ENCODE data around the gene UPF3B.
"Not testable (repeated sequence)": the region's sequence is repeated elsewhere in the genome, so short reads cannot be mapped to it uniquely, and the experiment has no call there.

The UPF3B gene

DNA sequence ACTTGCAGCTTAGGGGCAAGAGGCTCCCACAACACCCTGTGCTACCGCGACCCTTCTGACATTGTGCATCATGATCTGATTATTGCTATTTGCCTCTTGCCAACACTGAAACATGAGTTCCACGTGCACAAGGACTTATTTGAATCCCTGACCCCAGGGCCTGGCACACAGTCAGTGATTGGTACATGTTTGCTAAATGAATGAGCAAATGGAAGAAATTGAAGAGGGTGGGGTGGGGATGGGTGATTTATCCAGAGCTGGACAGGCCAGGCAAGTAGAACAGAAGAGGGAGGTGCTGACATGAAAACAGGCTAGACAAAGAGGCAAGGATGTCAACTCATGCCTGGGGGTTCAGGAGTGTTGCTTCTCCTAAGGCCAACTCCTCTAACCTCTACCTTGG lies 36.5 kb downstream of the UPF3B start:
- H3K36me3 ChIP-seq (ENCODE audit: control insufficient read depth, low read depth, low read length): no peaks in the 10 kb centered on the region
- no peaks in the 10 kb centered on the region for H3K4me1 ChIP-seq (ENCODE audit: control insufficient read depth, low read depth, low read length)
- no peaks in the 10 kb centered on the region for H3K27me3 ChIP-seq (ENCODE audit: control insufficient read depth, insufficient read depth, low read length)
- no peak overlapping the region for H3K9ac ChIP-seq (ENCODE audit: low read length)
- no peak overlapping the region for H3K4me3 ChIP-seq (ENCODE audit: low read length)
- H3K9me3 ChIP-seq (ENCODE audit: control insufficient read depth, low read depth, low read length): peaks cover 5% of the 10 kb centered on the region
- H3K27ac ChIP-seq (ENCODE audit: low read length): no peak overlapping the region

- H3K27me3 ChIP-seq (ENCODE audit: control insufficient read depth, insufficient read depth, low read length): no peaks in the 10 kb centered on the region
Observed at GRCh38 chrX:119809185-119809666, 43.5 kb downstream of the UPF3B start.

GRCh38 chrX:119808461-119808860 lies 44.3 kb downstream of the UPF3B start:
- H3K4me1 ChIP-seq (ENCODE audit: control insufficient read depth, low read depth, low read length); H3K9ac ChIP-seq (ENCODE audit: low read length); H3K9me3 ChIP-seq (ENCODE audit: control insufficient read depth, low read depth, low read length); H3K4me3 ChIP-seq (ENCODE audit: low read length); H3K27me3 ChIP-seq (ENCODE audit: control insufficient read depth, insufficient read depth, low read length); H3K36me3 ChIP-seq (ENCODE audit: control insufficient read depth, low read depth, low read length); H3K27ac ChIP-seq (ENCODE audit: low read length): not testable (repeated sequence)

More at GRCh38 chrX:119809185-119809666, 43.5 kb downstream of the UPF3B start:
- no peak overlapping the region for H3K4me3 ChIP-seq (ENCODE audit: low read length)
- H3K9ac ChIP-seq (ENCODE audit: low read length): no peak overlapping the region
- H3K36me3 ChIP-seq (ENCODE audit: control insufficient read depth, low read depth, low read length): no peaks in the 10 kb centered on the region
- H3K27ac ChIP-seq (ENCODE audit: low read length): no peak overlapping the region
- H3K4me1 ChIP-seq (ENCODE audit: control insufficient read depth, low read depth, low read length): no peaks in the 10 kb centered on the region
- H3K9me3 ChIP-seq (ENCODE audit: control insufficient read depth, low read depth, low read length): peaks cover 2% of the 10 kb centered on the region

- Histone ChIP-seq H3K27me3 (ENCODE audit: control insufficient read depth, insufficient read depth, low read length) (no peaks in the 10 kb centered on the region), H3K27ac (ENCODE audit: low read length) (no peak overlapping the region), H3K9ac (ENCODE audit: low read length) (no peak overlapping the region), H3K9me3 (ENCODE audit: control insufficient read depth, low read depth, low read length) (peaks cover 2% of the 10 kb centered on the region), H3K36me3 (ENCODE audit: control insufficient read depth, low read depth, low read length) (no peaks in the 10 kb centered on the region), H3K4me1 (ENCODE audit: control insufficient read depth, low read depth, low read length) (no peaks in the 10 kb centered on the region), H3K4me3 (ENCODE audit: low read length) (no peak overlapping the region)
Observed at GRCh38 chrX:119802546-119802945, 50.2 kb downstream of the UPF3B start.

DNA sequence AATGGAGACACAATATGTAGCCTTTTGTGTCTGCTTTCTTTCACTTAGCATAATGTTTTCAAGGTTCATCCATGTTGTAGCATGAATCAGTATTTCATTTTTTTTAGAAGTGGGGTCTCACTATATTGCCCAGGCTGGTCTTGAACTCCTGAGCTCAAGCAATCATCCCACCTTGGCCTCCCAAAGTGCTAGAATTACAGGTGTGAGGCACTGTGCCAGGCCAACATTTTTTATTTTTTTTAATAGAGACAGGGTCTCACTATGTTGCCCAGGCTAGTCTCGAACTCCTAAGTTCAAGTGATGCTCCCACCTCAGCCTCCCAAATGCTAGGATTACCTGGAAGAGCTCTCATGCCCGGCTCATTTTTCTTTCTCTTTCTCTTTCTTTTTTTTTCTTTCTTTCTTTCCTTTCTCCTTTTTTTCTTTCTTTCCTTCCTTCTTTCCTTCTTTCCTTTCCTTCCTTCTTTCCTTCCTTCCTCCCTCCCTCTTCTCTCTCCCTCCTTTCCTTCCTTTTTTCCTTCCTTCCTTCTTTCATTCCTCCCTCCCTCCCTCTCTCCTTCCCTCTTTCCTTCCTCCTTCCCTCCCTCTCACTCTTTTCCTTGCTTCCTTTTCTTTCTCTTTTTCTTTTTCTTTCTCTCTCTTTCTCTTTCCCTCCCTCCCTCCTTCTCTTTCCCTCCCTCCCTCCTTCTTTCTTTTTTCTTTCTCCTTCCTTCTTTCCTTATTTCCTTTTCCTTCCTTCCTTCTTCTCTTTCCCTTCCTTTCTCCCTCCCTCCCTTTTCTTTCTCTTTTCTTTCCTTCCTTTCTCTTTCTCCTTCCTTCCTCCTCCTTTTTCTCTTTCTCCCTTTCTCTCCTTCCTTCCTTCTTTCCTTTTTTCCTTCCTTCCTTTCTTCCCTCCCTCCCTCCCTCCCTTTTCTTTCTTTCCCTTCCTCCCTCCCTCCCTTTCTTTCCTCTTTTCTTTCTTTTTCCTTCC lies 51.2 kb downstream of the UPF3B start:
- Histone ChIP-seq H3K9ac (ENCODE audit: low read length) (no peak overlapping the region), H3K27me3 (ENCODE audit: control insufficient read depth, insufficient read depth, low read length) (no peaks in the 10 kb centered on the region), H3K27ac (ENCODE audit: low read length) (no peak overlapping the region), H3K36me3 (ENCODE audit: control insufficient read depth, low read depth, low read length) (no peaks in the 10 kb centered on the region), H3K4me1 (ENCODE audit: control insufficient read depth, low read depth, low read length) (no peaks in the 10 kb centered on the region), H3K9me3 (ENCODE audit: control insufficient read depth, low read depth, low read length) (peaks cover 2% of the 10 kb centered on the region), H3K4me3 (ENCODE audit: low read length) (no peak overlapping the region)

DNA sequence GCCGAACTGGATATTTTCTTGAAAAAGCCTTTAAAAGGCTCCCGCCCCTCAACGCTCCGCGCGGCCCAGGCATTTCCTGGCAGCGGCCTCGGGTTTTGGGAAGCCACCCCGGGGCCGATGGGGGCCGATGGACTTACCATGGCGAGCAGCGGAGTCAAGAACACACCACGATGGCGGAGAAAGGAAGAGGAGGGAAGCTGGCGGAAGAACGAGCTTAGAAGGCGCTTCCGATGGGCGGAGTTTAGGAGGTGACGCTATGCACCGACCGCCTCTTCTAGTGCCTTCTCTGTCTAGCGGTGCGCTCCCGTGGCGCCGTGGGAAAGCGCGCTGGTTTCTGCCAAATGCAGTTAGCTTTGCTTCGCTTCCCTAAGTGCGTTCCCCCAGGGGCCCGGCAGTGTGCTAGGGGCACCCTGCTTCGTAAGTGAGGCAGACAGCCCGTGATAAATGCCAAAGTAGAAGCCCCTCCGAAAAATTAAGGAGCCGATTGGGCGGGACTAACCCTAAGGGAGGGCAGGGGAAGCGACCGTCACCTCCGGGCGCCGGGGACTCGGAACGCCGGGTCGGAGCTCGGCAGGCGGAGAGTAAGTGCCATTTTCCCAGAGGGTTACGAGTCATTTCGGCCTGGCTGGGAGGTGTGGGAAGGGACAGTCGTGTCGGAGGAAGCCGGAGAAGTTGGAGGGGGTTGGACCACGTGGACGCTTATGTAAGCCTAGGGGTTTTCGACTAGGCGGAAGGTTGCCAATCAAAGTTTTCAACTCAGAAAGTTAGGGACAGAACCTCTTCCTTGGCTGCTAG lies 61.1 kb downstream of the UPF3B start, which contains the start of gene RPL39:
Gene RPL39 (minus strand): TSS at position 194 of the 795 bp plus-strand sequence. CDS start 54 bp downstream, at position 140.
- H3K27me3 ChIP-seq (ENCODE audit: control insufficient read depth, insufficient read depth, low read length): no peaks in the 10 kb centered on the region
- peak within 1 kb of the TSS; percentile 91 for H3K4me3 ChIP-seq (ENCODE audit: low read length)
- H3K36me3 ChIP-seq (ENCODE audit: control insufficient read depth, low read depth, low read length): peaks cover 24% of the 10 kb centered on the region
- H3K9ac ChIP-seq (ENCODE audit: low read length): peak within 1 kb of the TSS; percentile 95
- peaks cover 3% of the 10 kb centered on the region for H3K9me3 ChIP-seq (ENCODE audit: control insufficient read depth, low read depth, low read length)
- no peaks in the 10 kb centered on the region for H3K4me1 ChIP-seq (ENCODE audit: control insufficient read depth, low read depth, low read length)
- peak within 1 kb of the TSS; percentile 78 for H3K27ac ChIP-seq (ENCODE audit: low read length)

DNA sequence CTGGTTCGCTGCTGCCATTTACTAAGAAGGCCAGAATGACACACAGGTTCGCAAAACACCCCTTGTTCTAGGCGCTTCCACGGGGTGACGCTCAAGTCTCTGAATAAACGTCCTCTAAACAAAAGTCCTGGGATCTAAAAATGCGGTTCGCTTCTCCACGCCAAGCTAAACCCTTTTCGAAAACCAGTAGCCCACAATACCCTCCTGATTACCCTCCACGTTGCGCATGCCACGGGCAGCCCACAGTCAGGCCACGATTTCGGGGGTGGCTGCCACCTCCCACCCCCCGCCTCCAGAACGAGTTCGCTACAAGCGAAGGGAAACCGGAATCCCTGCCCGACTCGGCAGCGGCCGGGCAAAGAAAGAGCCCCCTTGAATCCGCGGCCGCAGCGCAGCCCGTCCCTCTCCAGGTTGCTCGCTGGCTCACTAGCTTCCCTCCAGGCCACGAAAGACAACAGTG lies 61.8 kb downstream of the UPF3B start:
- Histone ChIP-seq H3K27ac (ENCODE audit: low read length) (peak overlapping the region; percentile 78), H3K9me3 (ENCODE audit: control insufficient read depth, low read depth, low read length) (peaks cover 3% of the 10 kb centered on the region), H3K27me3 (ENCODE audit: control insufficient read depth, insufficient read depth, low read length) (no peaks in the 10 kb centered on the region), H3K4me3 (ENCODE audit: low read length) (peak overlapping the region; percentile 91), H3K9ac (ENCODE audit: low read length) (peak overlapping the region; percentile 95), H3K4me1 (ENCODE audit: control insufficient read depth, low read depth, low read length) (no peaks in the 10 kb centered on the region), H3K36me3 (ENCODE audit: control insufficient read depth, low read depth, low read length) (peaks cover 28% of the 10 kb centered on the region)

GRCh38 chrX:119784747-119785446 lies 67.9 kb downstream of the UPF3B start:
- Histone ChIP-seq H3K27ac (ENCODE audit: low read length) (no peak overlapping the region), H3K36me3 (ENCODE audit: control insufficient read depth, low read depth, low read length) (peaks cover 36% of the 10 kb centered on the region), H3K27me3 (ENCODE audit: control insufficient read depth, insufficient read depth, low read length) (no peaks in the 10 kb centered on the region), H3K4me1 (ENCODE audit: control insufficient read depth, low read depth, low read length) (no peaks in the 10 kb centered on the region), H3K9ac (ENCODE audit: low read length) (no peak overlapping the region), H3K4me3 (ENCODE audit: low read length) (no peak overlapping the region), H3K9me3 (ENCODE audit: control insufficient read depth, low read depth, low read length) (peaks cover 7% of the 10 kb centered on the region)
